SHP77 (cell line): ENCODE measurements around the gene PAQR7.

Experiments used
- DNase-seq, 2 experiments: peaks; one replicate each; lab custom pipeline; 2025; lab: John Stamatoyannopoulos, UW

Gene PAQR7, protein sequence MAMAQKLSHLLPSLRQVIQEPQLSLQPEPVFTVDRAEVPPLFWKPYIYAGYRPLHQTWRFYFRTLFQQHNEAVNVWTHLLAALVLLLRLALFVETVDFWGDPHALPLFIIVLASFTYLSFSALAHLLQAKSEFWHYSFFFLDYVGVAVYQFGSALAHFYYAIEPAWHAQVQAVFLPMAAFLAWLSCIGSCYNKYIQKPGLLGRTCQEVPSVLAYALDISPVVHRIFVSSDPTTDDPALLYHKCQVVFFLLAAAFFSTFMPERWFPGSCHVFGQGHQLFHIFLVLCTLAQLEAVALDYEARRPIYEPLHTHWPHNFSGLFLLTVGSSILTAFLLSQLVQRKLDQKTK

GRCh38 chr1:25875154-25875855 is at the start of gene PAQR7:
TSS of gene PAQR7 (minus strand) at chr1:25875708. CDS start at chr1:25863839, 11,869 bp downstream.
- DNase-seq: peak; percentile 47 to 59

- no peak for DNase-seq
Observed at GRCh38 chr1:25924454-25924853, 48.9 kb upstream of the PAQR7 start.

GRCh38 chr1:25922971-25923552 is 47.6 kb upstream of the PAQR7 start:
- DNase-seq: peak; percentile 10 to 35

DNA sequence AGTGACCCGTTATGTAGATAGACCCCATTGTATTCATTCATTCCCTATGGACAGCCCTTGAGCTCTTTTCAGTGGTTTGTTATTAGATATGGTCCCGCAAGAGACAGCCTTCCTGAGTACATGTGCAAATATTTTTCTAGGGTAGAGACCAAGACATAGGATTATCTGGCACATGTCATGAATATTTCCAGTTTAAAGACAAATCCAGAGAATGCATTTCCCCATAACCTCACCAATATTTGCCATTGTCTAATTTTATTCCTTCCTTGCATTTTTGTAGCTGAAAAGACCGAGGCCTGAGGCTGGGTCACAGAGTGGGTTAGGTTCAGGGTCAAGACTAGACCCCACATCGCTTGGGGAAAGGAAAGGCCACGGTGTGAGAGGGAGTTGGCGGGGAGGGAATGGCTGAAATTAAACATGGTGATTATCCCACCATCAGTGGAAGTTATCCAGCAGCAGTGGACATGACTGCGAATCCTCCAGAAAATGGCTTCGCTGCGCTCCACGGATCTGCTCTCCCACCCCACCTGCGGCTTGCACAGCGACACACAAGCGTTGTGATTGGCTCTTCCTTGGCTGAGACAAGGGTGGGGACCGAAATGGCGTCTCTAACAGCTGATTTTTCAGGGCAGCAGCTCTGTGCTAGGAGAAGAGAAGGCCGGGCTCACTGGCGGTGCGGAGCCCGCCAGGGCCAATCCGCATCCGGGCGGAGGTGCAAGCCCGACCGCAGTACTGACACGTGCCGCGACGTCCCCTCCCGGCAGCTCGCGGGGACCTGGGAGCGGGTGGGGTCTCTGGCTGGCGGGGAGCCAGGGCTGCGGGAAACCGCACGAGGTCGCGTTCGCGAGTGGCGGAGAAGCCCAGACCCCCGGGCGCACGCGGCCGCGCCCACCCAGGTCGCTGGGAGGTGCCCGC is 46.8 kb upstream of the PAQR7 start:
- peak; percentile 60 to 78 for DNase-seq

- no peak for DNase-seq
Observed at GRCh38 chr1:25918615-25919014, 43.1 kb upstream of the PAQR7 start.

DNA sequence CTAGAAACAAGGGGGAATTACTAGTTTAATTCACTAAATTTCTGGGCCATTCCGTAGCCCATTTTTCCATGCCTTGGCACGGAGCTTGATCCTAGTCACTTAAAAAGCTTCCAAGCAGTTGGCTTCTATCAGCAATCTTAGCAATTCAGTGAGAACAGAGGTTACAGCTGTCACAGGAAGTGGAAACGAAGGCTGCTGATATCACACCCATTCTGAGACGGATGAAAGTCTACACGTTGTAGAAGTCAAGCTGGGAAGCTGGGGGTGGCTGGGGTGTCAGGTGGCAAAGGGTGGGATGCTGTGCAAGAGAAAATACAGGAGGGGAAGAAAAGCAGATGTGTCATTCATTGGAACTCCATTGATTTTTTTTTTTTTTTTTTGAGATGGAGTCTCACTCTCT is 42.5 kb upstream of the PAQR7 start:
- no peak for DNase-seq

- DNase-seq: no peak
Observed at GRCh38 chr1:25916460-25916859, 41.0 kb upstream of the PAQR7 start.

- no peak for DNase-seq
Observed at GRCh38 chr1:25914074-25914995, 38.8 kb upstream of the PAQR7 start.

GRCh38 chr1:25913206-25913605 is 37.7 kb upstream of the PAQR7 start:
- DNase-seq: no peak

DNA sequence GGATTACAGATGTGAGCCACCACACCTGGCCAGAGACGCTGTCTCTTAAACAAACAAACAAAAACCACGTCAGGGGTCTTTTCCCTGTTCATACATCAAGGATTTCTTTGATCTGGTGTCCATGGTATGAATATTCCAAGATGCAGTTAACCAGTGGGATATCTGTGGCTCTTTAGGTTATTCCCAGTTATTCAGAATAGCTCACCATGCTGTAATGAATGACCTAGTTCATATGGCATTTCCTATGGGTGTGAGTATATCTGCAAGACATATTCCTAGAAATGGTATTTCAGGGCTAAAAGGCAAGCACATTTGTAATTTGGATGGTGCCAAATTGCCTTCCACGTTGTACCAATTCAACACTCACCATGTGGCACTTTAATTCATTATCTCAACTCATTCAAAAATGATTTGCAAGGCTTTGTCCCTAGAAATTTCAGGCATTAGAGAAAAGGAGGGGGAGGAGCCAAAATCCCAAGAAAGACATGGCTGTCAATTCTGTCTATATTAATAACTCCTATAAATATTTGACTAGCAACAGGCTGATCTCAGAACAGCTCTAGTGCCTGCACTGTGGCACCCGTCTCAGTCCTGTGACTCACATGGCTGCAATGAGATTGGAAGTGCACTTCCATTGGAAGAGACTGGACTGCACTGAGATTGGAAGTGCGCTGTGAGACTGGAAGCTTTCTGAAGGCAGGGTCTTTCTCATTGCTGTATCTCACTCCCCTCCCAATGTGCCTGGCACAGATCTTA is 36.7 kb upstream of the PAQR7 start:
- DNase-seq: no peak

- no peak for DNase-seq
Observed at GRCh38 chr1:25911162-25911561, 35.7 kb upstream of the PAQR7 start.

DNA sequence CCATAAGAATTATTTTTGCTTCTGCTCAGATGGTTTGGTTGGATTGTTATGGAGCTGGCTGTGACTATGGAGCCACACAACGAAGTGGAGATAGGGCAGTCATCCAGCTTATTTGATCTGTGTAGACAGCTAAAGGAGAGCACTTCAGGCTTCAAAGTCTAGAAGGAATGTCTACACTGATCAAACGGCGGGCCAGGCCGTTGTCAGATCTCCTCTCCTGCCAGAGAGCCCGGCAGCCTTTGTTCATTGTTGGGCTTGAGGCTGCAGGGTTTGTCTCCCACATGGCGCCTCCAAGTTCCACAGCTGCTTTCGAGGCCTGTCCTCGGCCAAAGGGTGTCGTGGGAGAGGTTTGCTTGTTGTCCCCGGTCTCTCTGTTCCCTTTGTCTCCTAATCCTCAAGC is 33.5 kb upstream of the PAQR7 start:
- no peak for DNase-seq

DNA sequence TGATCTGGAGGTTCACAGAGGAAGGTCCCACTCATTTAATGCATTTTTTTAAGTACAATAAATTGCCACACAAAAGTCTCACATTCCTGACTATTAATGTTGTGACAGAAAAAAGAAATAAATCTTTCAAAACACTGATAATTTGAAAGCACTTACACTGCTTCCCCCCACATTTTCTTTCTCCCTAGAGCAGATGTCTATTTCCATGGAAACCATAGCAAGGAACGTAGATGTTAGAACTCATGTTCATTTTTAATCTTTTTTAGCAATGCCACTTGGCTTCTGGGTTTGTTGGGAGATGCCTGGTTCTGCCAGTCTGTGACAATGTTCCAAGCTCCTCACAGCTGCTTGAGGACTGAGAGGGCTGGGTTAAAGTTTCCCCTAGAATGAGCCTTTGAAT is 32.7 kb upstream of the PAQR7 start:
- no peak for DNase-seq

GRCh38 chr1:25907601-25908000 is 32.1 kb upstream of the PAQR7 start:
- no peak for DNase-seq

DNA sequence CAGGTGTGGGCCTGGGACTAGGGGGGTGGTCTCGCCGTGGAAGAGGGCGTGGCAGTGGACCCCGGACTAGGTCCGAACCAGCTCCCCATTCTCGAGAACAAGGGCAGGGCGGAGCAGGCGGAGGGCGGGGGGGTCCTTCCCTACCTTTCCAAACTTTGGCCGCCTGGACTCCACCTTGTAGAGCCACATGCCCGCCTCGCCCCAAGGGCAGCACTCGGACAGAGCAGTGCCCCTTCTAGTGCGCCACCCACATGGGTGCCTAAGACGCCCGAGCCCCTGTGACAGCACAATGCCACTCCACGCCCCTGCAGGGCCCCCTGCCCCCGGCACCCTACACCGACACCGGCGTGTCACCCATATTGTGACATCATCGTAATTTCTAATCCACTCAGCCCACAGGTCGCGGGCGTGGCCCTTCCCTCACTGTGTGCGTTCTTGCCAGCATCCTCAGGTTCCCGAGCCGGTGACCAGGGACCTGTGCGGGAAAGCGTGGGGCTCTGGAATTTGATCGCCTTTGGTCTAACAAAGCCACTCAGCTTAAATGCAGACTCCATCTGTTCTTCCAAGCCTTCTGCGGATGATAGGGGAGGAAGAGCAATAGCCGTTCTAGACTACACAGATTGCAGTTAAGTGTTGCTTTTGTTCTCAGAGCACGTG is 31.3 kb upstream of the PAQR7 start:
- peak; percentile 46 to 70 for DNase-seq

DNA sequence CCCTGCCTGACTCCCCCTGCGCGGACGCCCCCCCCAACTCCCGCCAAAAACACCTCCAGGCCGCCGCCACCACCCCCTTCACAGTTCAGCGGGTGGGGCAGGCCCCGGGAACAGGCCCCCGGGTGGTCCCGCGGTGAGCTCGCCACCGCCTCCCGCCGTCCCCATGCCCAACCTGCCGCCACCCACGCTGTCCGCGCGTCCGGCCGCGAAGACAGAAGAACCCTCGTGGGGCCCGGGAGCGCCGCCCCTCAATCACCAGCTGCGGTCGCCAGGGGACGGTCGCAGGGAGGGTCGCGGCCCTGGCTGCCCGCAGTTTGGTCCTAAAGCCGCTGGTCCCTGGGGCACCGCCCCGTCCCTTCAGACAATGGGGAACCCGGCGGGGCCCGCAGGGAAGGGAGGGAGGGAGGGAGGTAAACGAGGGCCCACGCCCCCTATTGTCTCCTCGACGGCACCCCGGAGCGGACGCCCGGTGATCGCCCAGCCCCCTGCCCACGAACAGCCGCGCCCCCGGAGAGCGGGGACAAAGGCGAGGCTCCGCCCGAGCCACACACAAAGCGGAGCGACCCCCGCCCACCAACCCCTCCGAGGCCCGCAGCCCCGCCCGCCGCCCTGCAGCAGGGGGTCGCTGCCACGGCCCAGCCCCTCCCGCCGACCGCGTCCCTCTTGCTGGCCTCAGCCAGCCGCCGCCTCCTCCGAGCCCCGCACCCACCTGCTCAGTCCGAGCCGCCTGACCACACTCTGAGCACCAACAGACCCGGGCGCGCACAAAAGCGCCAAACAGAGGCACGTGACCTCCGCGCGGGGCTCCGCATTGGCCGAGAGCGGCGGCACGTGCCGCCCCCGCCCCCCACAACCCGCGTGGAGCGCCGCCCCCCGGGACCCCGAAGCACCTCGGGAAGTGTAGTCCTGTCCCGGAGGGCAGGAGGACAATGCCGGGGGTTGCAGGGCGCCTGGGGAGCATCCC is 30.5 kb upstream of the PAQR7 start, which contains the start of gene STMN1:
STMN1 (minus strand) TSS at position 740 of the 964 bp plus-strand sequence. CDS start 1,743 bp downstream, outside the sequence.
- DNase-seq: peak; percentile 92 to 96

- peak; percentile 90 to 92 for DNase-seq
Observed at GRCh38 chr1:25904943-25905679, 29.6 kb upstream of the PAQR7 start.

DNA sequence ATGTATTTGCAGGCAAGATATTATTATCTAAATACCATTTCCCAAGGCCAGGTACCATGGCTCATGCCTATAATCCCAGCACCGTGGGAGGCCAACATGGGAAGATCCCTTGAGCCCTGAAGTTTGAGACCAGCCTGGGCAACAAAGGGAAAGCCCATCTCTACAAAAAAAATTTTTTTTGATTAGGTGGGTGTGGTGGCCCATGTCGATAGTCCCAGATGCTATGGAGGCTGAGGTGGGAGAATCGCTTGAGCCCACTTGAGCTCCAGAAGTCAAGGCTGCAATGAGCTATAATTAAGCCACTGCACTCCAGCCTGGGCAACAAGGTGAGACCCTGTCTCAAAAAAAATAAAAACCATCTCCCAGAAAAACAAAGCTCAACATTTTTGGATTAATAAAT is 28.5 kb upstream of the PAQR7 start:
- no peak for DNase-seq
